NCI-H1930 (cell line): ENCODE measurements around the gene ATP8B1.

Source experiments
- DNase-seq, 2 experiments: peaks; one replicate each; lab custom pipeline; 2025; lab: John Stamatoyannopoulos, UW

The ATP8B1 gene

GRCh38 chr18:57618910-57619309 is 184.2 kb downstream of the ATP8B1 start:
- DNase-seq = no peak

GRCh38 chr18:57603871-57604270 is 199.2 kb downstream of the ATP8B1 start:
- no peak for DNase-seq
